GM12891 (cell line): Measurements from ENCODE around the gene VPS26A.

Experiments used
- POLR2A ChIP-seq: IDR thresholded peaks from 2 replicates; pipeline ENCODE4 v1.6.1; 2011; ENCODE audit warnings: low read depth, low read length, control low read depth
- POLR2AphosphoS5 ChIP-seq: IDR thresholded peaks from 2 replicates; pipeline ENCODE4 v1.6.1; 2011; ENCODE audit warnings: low read depth, low read length, control low read depth
- SPI1 ChIP-seq: IDR thresholded peaks from 2 replicates; pipeline ENCODE4 v1.6.1; 2011; ENCODE audit warnings: low read depth, low read length, control low read depth
- TAF1 ChIP-seq: IDR thresholded peaks from 2 replicates; pipeline ENCODE4 v1.6.1; 2011; ENCODE audit warnings: low read depth, low read length, control low read depth

DNA sequence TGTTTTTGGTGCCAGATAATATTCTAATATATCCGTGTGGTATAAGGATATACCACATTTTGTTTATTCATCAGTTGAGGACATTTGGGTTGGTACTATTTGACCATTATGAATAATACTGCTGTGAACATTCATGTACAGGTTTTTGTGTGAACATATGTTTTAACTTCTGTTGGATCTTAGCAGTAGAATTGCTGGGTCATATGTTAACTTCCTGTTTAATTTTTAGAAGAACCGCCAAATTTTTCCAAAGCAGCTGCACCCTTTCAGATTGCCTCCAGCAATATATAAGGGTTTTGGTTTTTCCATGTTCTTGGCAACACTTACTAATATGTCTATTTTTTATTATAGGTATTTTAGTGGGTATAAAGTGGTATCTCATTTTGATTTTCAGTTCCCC is 22.8 kb downstream of the VPS26A start:
- no peak for TF ChIP-seq POLR2A
- TF ChIP-seq POLR2AphosphoS5, result no peak
- no peak for TF ChIP-seq TAF1
- TF ChIP-seq SPI1, result no peak
